T-helper 2 cell treated with Interferon-gamma antibody and Interleukin-4, amounts not matched to agents 100 ng/mL and 5 ng/mL, for 36 hours (primary cell): ENCODE results near the gene NEO1. TPM values are rescaled to one million over a fixed set of nuclear protein-coding genes. Genes with fewer than 3 reads are reported as not detected.
"Not testable (repeated sequence)": the region's sequence is repeated elsewhere in the genome, so short reads cannot be mapped to it uniquely, and the experiment has no call there.

Experiments used
- intact Hi-C: fragments of 100-400 bp; cut with micrococcal nuclease; formaldehyde crosslinking; loops from one replicate; pipeline ENCODE4 v1.15.1; 2023
- total RNA-seq: library from RNA; stranded (reverse); gene quantifications from 2 replicates; pipeline ENCODE4 v1.2.3, GENCODE V29; 2022

The NEO1 gene
- total RNA-seq, 1 donor from 2014 or later = 4.5 TPM

DNA sequence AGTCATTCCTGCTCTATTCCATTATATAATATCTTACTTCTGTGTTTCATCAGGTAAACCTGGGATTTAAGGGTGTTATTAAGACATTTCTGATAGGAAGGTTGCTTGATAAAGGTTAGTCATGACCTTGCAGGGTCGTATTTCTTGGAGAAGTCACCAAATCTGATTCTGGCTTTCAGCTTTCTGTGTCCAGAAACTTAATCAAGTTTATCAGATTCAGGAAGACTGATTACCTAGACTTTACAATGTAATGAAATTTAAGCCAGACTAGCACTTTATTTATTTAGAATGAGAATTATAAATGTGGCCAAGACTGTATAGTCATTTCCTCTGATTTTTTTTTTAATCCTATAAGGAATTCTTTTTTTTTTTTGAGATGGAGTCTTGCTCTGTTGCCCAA lies 81.9 kb downstream of the NEO1 start:
- intact Hi-C loops = no loop called here

DNA sequence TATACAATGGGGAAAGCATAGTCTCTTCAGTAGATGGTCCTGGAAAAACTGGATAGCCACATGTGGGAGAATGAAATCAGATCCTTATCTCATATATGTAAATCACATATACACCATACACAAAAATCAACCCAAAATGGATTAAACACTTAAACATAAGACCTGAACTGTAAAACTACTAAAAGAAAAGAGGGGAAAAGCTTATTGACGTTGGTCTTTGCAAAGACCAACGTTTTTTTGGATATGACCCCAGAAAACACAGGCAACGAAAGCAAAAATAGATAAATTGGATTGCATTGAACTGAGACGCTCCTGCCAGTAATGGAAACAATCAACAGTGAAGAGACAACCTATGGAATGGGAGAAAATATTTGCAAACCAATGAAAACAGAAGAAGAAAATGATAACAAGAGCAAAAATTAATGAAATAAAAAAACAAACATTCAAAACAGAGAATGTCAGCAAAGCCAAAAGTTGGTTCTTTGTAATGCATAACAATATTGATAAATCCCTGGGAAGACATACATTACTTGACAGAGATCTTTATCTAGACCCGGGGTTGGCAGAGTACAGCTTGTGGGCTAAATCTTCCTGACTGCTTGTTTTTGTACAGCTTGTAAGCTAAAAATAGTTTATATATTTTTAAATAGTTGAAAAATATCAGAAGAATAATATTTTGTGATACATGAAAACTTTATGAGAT lies 86.9 kb downstream of the NEO1 start:
- intact Hi-C loops = no loop called here

DNA sequence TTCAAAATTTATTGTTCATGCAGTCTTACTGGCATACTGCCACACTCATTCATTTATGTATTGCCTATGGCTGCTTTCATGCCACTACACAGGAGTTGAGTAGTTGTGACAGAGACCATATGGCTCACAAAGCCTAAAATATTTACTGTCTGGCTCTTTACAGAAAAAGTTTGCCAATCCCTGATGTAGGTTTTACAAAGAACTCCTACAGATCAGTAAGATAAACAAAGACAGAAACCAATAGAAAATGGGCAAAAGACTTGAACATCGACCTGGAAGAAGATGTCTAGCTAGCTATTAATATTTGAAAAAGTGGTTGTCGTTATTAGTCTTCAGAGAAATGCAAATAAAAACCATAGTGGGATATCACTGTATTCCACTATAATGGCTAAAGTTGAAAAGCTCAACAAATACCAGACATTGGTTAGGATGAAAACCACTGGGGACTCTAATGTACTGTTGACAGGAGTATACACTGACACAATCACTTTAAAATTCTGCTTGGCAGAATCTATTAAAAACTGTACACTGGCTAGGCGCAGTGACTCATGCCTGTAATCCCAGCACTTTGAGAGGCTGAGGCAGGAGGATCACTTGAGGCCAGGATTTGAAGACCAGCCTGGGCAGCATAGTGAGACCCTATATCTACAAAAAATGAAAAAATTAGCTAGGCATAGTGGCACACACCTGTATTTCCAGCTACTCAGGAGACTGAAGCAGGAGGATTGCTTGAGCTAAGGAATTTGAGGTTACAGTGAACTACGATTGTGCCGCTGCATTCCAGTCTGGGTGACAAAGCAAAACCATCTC lies 87.7 kb downstream of the NEO1 start:
- intact Hi-C loops = loop anchor here (5.0 kb wide), 1 partner anchor 358 kb away; the partner anchor contains the start of gene ADPGK

DNA sequence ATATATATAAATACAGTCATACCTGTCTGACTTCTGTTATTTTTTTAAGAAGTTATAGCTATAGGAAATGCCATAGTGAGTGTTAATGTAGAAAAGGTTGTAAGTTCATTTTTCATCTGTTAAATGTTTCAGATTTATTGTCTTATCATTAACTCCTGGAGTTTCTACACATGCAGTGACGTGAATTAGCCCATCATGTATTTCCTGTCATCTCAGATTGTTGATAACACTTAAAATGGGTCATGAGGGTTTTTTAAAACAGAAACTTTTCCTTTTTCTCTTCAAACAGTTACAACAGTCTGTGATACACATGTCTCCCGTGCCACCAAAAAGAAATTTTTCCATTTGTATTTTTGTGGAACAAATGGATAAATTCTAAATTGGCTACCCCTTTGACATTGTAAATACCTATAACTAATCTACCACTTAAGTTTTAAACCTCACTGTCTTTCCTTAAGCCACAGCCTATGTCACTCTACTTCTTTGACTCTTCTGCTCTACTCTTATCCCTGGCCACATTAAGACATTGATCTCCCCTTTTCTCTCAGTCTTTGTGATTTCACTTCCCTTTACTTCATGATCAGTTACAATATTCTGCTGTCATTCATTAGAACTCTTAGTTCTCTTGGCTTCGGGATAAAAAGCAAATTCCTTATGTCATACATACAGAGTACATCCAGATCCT lies 89.1 kb downstream of the NEO1 start:
- intact Hi-C loops = loop anchor here (5.0 kb wide), 1 partner anchor 359 kb away; the partner anchor contains the start of gene ADPGK

DNA sequence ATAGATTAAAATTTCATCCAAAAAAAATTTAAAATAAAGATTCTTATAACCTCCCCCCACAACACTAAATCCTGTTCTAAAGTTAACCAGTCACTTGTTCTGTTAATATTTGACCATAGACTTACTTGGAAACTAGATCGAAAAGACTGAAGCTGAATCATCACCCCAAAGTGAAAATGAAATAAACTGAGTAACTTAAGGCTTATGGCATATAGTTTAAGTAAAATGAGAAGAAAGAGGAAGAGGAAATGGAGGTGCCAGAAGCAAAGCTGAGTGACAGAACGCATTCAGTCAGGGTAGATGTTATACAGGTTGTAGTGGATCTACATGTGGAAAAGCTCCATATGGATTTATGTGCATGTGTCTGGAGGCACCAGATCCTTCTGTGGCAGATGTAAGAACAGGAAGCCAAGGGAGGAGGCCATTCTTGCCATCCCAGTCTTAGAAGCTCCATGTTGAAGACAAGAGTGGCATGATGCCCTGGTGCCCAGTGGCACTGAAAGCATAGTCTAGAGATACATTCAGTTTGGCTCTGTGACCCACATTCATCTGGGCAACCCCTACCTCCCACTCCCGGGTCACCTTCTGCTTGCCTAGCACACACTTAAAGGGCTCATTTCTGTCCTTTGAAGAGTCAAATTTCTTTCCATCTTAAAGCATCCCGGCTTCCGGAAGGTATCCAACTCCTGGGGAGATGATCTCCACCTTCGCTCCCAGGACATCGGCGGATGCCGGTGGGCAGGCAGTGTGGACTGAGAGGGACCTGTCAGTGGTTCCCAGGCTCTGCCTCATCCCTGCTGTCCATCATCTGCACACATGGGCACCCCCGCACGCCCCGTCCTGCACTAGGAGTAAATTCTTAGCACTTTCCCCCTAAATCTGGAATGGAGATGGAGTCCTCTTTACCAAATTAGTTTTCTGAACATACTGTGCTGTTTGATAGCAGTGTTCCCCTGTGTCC lies 90.8 kb downstream of the NEO1 start:
- intact Hi-C loops = loop anchor here (5.0 kb wide), 1 partner anchor 361 kb away; the partner anchor contains the start of gene ADPGK

DNA sequence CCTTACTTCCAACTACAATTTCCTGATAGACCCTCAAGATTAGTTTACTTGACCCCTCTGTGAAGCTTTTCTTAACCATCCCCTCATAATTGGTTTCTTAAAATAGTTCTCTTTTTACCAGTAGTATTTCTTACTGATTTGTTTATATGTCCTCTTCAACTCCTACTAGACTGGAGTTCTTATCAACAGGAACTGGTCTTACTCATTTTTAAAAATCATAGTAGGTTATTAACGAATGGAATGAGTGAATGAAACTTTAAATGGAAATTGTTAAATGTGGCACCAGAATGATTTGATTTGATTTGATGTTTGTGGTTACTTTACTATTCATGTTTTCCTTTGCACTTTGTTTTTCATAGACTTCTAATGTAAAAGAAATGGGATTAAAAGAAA lies 91.5 kb downstream of the NEO1 start:
- intact Hi-C loops = loop anchor here (5.0 kb wide), 1 partner anchor 361 kb away; the partner anchor contains the start of gene ADPGK

DNA sequence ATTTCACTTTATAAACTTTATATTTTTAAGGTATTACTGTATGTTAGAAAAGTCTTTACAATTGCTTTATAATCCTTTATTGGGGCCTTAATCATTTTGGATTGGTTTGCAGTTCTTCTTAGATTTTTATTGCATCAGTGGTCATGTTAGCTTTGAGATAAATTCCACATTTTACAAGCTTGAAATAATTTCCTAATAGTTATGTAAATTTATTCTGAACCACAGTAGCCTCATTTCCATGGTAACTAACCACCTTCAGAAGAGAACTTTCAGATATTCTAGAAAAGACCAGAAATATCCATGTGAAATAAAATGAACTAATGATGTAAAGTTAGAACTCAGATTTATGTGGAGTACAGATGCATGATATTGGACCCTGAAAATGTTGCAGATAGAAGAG lies 94.2 kb downstream of the NEO1 start:
- intact Hi-C loops = no loop called here

DNA sequence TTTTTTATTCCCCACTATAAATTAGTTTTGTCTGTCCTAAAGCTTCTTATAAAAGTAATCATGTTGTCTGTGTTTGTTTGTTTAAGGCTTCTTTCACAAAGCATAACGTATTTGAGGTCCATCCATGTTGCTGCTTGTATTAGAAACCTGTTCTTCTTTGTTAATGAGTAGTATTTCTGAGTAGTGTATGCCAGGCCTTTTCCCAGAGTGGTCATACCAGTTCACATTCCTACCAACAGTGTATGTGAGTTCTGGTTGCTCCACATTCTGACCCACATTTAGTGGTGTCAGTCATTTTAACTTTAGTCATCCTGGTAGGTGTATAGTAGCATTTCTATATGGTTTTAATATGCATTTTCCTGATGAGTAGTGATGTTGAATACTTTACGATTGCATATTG lies 98.6 kb downstream of the NEO1 start:
- intact Hi-C loops = no loop called here

DNA sequence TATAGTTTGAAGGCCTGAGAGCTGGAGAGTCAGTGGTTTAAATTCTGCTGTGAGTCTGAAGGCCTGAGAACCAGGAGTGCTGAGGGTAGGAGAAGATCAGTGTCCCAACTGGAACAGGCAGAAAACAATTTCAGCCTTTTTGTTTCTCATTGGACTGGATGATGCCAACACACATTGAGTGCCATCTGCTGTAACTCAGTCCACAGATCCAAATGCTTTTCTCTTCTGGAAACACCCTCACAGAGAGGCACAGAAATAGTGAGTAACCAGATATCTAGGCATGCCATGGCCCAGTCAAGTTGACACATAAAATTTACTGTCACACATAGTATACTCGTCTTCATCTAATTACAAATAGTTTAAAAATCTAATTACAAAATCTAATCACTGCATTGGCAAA lies 100.8 kb downstream of the NEO1 start:
- intact Hi-C loops = no loop called here

DNA sequence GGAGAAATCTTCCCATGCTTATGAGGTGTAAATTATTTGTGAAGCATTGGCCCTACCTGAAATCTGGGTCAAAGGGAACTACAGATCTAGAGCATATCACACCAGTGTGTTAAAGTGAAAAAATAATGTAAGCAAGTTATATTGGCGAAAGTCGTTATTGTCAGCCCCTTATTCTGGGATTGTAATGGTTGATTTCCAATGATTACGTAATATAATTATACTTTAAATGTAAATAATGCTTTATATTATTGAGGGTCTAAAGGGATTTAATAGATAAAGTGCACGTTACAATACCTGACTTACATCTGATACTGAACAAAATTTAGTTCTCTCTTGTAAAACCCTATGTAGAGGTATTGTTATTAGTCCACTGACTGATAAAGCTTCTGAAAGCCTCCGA lies 101.2 kb downstream of the NEO1 start:
- intact Hi-C loops = no loop called here

DNA sequence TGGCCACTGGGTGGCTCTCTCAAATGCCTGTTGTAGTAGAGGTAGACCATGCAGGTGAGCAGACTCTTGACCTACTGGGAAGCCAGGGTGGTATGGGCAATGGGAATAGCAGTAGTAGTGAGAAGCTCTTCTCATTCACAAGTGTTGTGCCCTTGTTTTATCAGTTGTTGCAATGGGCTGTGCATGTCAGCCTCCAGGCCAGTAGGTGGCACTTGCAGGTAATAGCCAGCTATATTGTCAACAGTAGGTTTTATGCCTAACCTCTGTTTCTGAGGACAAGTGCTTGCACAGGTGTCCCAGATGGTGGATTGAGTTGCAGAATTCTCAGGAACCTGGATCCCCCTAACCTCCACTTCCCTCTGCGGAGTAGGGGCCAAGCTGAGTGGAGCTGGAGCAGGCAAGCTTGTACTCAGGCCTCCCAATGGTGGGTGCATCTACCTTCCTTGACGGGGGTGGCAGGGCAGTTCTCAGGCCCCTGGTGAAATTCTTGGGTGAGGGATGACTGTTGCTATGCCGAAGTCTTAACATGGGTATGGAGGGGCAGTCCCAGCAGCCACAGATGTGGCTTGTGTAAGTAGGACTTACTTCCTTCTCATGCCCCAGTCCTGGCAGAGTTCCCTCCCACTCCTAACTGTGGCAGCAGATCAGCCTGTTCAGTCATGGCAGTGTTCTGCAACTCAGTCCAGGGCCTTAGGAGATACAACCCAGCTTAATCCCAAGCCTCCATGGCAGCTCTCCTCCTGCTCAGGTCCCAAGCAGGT lies 104.3 kb downstream of the NEO1 start:
- intact Hi-C loops = no loop called here

DNA sequence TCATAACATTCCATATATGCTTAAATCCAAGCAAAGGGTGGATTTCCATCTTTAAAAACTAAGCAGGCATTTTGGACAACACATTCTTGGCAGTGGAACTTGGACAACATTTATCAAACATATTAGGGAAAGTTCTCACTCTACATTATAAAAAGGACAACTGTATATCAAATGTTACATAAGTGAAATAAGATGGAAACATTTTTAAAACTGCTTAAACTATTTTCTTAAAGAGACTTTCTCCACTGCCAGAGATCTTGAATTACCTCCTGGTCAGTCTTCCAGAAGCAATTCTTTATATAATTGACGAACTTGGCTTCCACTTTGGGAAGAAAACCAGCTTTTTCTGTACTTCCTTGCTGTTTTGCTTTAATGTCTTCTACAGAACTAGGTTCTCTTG lies 109.3 kb downstream of the NEO1 start:
- intact Hi-C loops = no loop called here

DNA sequence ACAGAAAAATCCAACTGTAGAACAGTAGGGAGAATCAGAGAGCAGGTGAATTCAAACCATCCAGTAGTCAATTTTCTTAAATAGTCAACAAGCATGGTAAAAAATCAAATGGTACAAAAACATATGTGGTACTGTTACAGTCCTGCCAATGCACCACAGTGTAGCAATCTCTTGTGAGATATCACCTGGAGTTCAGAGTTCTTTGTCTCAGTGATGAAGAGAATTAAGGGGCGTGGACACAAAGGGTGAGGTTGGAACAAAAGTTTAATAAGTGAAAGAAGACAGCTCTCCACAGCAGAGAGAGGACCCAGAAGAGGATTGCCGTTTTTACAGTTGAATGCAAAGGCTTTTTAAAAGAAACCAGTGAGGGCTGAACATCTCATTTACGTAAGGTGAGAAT lies 113.2 kb downstream of the NEO1 start:
- intact Hi-C loops = no loop called here

DNA sequence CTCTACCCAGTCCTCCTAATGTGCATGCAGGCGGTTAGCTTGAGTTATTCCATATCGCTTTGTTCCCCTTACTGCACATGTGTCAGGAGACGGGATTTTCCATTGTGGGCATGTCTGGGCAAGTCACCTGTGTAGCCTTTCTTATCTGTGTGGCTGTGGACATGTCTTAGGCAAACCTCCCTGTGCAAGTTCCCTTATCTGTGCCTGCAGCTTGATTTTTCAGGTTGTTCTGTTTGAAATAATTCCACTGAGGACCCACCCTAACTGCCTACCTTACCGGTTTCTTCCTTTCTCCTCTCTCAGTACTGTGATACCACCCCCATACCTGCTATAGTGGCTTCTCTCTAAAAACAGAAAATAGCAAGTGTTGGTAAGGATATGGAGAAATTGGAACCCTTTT lies 113.6 kb downstream of the NEO1 start:
- intact Hi-C loops = no loop called here

DNA sequence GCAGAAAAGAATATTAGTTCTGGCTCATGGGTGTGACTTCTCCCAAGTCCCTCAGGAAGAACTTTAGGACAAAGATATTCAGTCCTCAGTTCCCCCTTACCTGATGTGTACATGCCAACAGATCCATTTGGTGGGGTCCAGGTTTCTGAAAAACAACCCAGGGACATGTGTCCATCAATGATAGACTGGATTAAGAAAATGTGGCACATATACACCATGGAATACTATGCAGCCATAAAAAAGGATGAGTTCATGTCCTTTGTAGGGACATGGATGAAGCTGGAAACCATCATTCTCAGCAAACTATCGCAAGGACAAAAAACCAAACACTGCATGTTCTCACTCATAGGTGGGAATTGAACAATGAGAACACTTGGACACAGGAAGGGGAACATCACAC lies 114.4 kb downstream of the NEO1 start:
- intact Hi-C loops = not testable (repeated sequence)

DNA sequence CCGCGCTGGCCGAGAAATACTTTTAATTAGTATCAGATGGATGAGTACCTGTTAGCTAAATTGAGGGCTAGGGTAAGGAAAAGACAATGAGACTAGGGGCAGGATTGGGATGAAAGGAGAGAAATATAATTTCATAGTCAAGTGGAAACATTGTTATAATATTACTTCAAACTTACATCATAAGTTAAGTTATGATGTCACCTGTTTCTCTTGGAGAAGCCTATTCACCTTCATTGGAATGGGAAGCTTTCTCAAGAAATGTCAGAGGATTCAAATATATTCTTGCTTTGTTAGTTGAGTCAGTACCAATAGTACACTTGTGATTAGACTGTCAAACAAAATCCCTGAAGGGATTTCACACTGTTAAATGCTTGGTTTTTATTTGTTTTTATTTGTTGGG lies 116.2 kb downstream of the NEO1 start:
- intact Hi-C loops = no loop called here

DNA sequence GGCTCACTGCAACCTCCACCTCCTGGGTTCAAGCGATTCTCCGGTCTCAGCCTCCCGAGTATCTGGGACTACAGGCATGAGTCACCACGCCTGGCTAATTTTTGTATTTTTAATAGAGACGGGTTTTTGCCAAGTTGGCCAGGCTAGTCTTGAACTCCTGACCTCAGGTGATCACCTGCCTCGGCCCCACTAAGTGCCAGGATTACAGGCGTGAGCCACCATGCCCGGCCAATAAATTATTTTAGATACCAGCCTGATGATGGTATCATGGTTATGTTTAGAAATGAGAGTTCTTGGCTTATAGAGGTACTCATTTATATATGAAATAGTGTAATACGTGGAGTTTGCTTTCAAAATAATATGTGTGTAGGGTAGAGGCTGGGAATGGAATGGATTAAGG lies 119.4 kb downstream of the NEO1 start:
- intact Hi-C loops = no loop called here

DNA sequence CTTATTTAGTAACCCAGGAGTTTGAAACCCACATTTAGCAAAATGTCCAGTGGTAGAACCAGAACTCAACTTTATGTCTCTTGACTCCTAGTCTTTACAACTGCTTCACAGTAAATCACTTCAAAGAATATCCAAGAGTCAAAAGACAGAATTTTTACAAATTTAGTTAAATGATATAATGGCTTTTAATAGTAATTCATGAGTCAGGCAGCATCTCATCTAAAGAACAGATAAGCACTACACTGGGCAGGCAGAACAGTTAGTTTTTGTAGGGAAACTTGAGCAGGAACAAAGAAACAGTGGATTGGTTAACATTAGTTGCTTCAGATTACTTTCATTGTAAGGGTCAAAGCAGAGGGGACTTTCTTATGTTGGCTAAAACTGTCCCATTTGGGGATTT lies 120.2 kb downstream of the NEO1 start:
- intact Hi-C loops = no loop called here

DNA sequence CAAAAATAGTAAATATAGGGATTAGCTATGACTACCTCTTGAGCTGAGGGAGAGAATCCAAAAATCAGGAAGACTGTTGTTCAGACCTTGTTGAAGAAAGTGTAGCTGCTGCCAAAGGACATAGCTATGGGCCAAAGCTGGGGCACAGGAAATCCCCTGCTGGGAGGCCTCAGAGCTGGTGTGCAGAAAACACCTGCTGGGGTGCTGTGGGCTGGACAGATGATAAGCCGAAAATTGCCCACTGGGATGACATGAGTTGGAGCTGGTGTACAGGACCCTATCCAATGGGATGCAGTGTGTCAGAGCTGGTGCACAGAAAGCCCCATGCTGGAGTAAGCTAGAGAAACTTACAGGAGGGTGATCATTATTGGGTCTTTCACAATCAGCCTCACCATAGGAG lies 121.9 kb downstream of the NEO1 start:
- intact Hi-C loops = no loop called here

DNA sequence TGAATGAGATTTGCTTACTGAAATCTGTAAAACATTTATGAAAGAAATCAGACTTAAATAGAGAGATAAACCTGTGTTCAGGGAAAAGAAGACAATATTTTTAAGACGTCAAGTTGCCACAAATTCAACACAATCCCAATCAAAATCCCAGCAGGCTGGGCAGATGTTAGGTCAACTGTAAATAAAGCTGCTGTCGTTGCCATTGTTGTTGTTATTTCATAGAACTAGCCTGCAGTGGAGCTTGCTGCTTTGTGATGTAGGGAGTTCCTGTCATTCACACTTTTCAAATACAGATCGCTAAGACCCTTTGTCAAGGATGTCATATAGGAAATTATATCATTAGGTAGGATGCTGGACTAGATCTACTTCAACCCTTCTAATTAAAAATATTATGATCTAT lies 123.1 kb downstream of the NEO1 start:
- intact Hi-C loops = no loop called here
